Measurements from ENCODE around the gene AANAT.
A peak's percentile ranks its signal among the peaks of the same experiment; 100 is the strongest.

AANAT gene

DNA sequence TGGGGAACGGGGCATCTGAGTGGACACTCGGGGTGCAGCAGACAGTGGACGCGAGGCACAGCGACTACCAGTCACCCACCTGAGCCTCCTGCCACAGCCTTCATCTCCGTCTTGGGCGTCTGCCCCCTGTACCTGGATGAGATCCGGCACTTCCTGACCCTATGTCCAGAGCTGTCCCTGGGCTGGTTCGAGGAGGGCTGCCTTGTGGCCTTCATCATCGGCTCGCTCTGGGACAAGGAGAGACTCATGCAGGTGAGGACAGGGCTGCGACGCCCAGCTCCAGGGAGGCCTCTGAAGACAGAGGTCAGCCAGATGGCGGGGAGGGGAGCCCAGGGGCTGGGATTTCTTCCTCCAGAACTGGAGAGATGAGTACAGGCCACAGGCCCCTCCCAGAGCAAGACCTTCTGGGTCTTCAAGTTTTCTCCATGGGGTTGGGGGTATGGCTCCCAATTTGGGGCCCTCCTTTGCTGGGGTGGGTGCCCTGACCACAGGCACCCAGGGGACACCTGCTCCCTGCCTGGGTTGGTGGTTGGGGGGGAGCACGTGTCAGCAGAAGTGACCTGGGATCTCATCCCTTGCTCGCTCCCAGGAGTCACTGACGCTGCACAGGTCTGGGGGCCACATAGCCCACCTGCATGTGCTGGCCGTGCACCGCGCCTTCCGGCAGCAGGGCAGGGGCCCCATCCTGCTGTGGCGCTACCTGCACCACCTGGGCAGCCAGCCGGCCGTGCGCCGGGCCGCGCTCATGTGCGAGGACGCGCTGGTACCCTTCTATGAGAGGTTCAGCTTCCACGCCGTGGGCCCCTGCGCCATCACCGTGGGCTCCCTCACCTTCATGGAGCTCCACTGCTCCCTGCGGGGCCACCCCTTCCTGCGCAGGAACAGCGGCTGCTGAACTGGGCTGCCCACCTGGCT is 1.9 kb downstream of the AANAT start:
- no peak for DNase-seq

DNA sequence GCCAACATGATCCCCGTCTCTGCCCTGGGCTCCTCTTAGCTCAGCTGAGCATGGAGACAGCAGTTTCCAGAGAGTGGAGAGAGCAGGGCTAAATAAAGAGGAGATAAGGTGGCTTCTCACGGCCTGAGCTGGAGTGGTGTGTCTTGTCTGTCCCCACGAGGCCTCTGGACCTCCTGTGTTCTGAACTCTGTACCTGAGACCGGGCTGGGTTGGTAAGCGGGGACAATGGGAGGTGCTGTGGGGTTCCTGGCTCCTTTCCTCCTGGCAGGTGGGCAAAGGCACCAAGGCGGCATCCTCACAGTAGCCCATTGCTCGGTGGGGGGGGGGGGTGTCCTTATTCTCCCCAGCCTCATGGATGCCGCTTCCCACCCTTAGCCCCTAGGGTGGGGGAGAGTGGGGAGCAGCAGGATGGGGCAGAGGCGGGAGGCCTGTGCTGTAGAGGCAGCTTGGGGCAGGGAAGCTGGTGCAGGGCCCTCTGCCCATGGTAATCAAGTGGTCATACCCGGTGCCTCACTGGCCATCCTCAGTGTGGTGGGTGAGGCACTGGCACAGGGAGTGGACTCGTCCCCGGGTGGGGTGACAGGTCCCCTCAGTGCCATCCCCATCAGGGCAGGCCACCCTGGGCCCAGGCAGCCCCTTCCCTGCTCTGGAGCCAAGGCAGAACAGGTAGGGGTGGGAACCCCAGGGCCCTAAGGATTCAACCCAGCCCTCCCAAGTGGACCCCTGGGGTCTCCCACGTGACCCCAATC is 2.8 kb downstream of the AANAT start:
- no peak for DNase-seq

DNA sequence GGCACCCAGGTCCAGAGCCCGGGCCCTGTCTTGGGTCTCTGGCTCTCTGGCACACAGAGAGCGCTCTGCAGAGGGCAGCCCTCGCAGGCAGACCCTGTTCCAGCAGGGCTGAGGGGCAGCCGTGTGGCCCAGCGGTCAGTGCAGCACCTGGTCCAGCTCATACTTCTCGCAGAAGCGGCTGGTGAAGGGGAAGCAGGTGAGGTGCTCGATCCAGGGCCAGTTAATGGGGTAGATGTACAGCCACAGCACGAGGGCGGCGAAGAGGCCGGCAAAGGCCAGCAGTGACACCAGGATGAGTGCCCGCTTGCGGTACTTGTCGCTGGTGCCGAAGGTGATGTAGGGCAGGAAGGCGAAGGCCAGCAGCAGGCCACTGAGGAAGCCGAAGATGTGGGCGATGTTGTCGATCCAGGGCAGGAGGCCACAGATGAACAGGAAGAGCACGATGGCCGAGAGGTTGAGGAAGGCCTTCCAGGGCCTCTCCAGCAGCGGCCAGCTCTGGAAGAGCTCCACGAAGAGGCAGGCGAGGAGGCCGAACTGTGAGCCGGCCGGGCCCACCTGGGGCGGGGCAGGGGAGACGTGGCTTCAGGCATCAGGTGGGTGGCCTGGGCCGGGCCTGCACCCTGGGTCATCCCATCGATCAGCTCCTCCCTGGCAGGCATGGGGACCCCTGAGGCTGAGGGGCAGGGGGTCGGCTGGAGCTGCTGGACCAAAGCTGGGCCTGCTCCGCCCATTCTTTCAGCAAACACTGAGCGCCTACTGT is 4.3 kb downstream of the AANAT start:
- DNase-seq: no peak

DNA sequence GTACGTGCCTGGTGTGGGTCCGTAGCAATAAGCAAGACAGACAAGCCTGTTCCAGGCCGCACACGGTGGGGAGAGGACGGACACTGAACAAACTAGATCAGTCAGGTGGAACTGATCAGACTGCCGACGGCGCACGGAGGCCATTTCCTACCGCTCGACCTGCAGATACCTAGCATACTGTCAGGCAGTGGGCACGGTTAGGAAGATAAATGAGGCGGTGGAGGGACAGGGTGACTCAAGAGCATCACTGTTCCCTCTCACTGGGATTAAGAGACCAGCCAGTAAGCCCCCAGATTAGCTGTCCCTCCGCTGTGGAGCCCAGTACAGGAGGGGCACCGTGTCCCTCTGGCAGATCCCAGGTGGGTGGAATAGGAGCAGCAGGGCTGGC is 4.8 kb downstream of the AANAT start:
- DNase-seq: no peak

DNA sequence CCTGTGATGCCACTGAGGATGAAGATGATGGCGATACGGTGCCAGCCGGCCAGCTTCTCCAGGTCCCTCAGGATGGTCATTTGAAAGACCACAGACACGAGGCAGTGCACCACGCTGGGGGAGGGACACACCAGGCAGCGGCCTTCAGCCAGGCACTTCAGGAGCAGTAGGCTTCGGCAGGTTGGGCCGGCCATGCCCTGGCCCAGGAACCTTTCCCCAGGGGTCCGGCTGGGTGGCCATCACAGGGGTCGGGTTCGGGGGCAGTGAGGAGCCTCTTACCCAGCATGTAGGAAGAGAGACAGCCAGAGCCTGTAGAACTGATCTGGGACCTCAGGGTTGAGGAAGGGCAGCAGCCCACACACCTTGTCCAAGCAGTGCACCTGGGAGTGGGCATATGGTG is 5.3 kb downstream of the AANAT start:
- no peak for DNase-seq

DNA sequence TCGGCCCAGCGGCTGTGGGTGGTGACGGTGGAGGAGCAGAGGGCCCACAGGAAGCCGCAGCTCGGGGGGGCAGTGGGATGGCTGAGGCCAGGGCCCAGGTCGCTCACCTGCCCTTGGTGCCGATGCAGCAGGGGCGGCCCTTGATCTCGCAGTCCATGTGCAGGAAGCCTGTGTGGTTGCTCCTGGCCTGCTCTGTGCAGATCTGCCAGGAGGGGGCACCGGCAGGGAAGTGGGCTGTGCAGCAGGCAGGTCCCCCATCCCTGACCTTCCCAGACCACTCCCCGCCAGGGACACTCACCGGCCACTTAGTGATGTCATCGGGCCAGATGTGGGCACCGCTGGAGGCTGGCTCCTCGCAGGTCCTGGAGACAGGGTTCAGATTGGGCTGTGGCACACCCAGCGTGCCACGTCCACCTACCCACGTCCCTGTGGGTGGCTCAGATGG is 6.2 kb downstream of the AANAT start:
- DNase-seq: no peak

DNA sequence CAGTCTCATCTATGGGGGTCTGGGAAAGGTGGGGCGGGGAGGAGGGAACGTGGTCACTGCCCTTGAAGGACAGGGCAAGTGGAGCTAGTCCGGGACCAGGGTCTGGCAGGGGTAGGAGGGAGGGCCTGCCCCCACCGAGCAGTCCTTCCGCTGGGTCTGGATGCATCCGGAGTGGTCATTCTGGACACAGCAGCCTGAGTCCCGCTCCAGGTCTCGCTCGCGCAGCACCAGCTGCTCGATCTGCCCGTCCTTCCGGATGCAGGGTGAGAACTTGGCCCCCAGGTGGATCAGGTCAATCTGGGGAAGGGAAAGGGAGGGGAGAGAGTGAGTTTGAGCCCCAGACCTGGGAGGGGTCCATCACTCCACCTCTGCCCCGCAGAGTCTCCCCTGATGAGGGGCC is 6.8 kb downstream of the AANAT start:
- DNase-seq: no peak

DNA sequence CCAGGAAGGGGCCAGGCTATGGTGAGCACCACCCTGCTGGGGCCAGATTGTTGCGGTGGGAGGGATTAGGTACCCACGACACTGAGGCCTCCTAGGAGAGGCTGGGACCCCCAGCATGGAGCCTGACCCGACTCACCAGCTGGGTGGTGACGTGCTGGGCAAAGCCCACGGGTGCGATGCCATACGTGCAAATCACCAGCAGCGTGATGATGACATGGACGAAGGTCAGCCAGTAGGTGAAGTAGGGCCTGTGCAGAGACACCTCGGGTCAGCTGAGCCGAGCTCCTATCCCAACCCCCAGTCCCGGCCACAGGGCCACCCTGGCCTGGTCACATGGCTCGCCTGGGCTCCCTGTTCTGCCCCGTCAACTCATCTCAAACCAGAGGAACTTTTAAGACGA is 7.5 kb downstream of the AANAT start:
- no peak for DNase-seq

DNA sequence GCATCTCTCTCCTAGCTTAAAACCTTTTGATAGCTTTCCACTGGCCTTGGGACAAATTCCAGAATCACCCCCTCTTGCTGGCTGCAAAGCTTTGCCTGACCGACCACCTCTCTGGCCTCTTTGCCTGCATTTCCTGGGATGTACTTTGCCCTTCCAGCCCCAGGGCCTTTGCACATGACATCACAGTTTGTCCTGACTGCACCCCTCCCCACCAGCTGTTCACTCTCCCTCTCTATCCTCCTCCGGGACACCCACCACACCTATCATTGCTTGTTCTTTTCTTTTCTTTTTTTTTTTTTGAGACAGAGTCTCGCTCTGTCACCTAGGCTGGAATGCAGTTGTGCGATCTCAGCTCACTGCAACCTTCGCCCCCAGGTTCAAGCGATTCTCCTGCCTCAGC is 7.9 kb downstream of the AANAT start:
- no peak for DNase-seq

DNA sequence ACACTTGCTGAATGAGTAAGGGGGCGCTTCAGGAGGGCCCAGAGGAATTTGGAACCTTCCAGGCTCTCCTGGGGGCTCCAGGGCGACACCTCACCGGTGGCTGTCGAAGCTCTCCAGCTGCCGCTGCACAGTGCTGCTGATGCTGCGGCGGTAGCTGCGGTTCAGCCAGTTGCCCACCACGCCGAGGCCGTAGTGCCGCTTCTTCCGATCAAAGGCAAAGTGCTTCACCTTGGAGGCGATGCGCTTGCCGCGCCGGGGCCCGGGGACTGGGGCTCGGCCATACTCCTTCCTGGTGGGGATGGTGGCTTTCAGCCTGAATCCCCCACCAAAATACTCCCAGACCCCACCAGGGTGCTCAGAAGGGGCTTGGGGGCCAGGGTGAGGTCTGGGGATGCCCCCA is 9.3 kb downstream of the AANAT start:
- no peak for DNase-seq

DNA sequence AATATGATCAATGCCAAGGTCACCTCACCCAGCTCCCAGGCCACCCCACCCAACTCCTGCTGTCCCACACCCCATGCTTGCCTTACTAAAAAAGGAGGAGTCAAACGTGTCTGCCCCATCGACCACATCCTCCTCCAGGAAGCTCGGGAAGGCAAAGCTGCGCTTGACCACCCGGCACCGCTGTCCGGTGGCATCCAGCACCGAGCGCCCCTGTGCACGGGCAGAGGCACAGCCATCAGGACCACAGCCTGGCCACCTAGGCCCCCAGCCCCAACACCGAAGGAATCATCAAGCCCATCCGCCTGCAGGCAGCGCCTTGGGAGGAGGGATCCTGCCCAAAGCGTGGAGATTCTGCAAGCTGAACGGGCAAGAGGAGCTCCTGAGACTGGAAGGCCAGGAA is 10.2 kb downstream of the AANAT start:
- DNase-seq: no peak

DNA sequence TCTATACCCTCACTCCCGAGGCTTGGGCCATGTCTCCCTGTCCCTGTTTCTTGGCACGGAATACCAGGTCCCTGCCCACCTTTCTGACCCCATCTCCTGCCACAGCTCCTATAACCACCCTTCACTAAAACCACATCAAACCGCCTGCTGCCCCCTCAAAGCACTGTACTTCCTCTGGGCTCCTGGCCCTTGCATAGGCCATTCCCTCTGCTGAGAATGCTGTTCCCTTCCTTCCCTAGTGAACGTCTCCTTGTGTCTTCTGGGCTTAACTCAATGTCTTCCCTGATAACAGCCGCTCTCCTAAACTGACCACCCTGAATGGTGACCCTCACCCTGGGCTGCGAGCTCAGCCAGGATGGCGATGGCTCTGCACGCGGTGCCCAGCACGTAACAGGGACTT is 10.7 kb downstream of the AANAT start:
- no peak for DNase-seq

DNA sequence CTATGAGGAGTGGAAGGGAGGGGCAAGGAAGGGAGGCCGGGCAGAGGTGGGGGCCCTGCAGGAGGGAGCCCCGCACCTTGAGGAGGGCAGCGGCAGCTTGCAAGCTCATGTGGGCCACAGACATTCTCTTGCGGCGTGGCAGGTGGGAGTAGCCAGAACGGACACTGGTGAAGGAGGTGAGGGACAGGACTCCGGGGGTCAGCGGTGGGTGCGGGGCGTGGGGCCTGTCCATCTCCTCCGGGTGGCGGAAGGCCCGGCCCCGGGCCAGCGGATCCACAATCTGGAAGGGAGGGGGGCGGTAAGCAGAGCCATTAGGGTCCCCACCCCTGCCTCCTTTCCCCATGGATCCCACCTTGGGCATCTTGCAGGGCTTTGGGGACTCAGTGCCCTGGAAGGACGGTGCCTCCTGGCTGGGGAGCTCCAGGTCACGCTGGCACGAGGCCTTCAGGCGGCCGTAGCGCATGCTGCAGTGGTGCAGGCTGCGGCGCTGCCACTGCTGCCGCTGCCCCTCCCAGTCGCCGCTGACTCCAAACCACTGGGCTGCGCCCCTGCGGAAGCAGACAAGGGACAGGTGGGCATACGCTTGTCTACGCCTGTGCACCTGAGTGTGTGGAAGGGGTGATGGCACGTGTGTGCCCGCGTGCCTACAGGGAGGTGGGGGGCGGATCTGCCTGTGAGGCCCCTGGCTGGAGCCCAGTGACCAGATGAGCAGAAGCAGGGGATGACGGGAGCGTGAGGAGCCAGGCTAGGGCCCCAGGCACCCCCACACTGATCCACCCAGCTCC is 11.5 kb downstream of the AANAT start:
- DNase-seq: no peak

DNA sequence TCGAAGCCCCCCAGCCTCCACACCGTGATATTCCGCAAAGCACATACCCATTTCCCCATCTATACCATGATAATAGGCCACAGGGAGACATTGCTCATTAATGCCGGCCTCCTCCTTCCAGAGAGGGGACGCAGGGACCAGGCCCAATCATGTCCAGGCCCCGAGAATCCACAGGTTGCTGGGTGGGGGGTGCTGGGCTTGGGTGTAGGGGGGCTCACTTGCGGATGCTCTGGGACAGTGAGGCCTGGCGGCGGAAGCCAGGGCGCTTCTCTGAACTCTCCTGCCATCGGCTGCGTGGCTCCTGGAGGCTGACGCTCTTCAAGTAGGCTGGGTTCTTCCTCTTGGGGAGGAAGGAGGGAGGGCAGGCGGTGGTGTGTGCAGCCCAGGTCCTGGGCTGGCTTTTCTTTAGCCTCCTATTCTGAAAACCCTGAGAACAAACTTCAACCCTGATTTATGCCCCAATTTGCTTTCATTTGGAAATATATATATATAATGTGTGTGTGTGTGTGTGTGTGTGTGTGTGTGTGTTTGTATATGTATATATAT is 12.2 kb downstream of the AANAT start:
- no peak for DNase-seq

DNA sequence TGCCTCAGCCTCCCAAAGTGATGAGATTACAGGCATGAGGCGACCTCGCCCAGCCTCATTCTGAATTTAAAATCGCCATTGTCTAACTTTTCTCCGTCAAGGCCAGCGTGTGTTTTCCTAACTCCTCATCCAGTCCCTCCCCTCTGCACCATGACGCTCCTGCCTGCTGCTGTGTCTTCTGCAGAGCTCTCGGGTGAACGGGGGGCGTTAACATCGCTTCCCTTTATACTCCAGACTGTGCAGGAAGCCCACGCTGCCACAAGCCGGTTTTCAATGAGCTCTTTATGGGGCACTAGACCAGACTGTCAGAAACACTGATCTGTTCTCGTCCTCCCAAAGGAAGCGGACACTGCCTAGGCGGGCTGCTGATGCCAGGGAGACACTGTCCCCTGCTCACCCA is 13.2 kb downstream of the AANAT start:
- DNase-seq: peak; percentile 60

DNA sequence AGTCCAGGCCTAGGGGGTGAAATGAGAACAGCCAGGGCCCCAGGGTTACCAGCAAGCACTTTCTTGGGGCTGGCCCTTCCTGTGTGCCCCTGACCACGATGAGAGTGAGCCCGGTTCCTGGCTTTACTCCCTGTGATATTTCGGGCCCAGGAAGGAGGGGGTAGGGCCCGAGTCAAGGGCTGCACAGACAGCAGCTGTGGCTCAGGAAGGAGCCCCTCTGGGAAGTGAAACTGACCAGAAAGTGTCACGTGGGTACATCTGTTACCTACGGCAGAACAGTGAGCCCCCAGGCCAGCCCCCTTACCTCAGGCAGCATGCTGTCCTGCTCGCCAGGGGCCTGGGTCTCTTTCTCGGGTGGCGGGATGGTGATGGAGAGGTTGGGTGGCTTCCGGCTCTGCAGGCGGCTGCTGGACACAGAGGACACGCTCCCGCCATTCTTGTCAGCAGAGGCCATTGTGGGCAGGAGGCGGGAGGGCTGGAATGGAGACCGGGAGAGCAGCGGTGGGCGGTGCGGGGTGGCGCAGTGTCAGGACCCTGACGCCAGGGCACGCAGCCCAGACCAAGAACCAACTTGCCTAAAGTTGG is 13.8 kb downstream of the AANAT start:
- no peak for DNase-seq

DNA sequence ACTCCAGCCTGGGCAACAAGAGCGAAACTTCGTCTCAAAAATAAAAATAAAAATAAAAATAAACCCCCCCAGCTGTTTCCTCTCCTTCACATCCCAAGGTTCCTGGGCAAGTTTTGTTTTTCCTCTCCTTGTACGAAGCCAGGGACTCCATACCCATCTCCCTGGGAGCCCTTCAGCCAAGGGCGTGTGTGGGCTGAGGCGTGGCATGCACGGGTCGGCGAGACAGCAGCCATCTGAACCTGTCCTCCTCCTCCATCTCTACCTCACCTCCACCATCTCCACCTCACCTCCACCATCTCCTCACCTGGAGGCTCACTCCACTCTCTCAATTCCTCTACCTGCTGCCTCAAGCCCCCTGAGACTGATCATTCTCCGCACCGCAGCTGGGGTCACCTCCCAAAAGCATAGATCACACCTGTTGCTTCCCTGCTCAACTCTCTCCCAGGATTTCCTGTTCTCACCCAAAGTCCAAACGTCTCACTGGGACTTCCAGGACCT is 16.9 kb downstream of the AANAT start:
- DNase-seq: no peak

DNA sequence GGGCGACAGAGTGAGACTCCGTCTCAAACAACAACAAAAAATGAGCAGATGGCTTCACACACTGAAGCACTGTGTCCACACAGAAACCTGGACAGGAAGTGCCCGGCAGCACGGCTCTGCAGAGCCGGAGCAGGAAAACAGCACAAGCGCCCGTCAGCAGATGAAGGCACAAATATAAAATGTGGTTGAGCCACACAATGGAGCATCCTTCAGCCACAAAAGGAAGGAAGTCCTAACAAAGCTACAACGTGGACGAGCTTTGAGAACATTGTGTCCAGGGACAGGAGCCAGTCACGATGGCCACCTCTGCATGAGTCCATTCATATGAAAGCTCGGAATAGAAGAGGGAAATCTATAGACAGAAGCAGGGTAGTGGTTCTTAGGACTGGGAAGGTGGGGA is 18.2 kb downstream of the AANAT start:
- no peak for DNase-seq

DNA sequence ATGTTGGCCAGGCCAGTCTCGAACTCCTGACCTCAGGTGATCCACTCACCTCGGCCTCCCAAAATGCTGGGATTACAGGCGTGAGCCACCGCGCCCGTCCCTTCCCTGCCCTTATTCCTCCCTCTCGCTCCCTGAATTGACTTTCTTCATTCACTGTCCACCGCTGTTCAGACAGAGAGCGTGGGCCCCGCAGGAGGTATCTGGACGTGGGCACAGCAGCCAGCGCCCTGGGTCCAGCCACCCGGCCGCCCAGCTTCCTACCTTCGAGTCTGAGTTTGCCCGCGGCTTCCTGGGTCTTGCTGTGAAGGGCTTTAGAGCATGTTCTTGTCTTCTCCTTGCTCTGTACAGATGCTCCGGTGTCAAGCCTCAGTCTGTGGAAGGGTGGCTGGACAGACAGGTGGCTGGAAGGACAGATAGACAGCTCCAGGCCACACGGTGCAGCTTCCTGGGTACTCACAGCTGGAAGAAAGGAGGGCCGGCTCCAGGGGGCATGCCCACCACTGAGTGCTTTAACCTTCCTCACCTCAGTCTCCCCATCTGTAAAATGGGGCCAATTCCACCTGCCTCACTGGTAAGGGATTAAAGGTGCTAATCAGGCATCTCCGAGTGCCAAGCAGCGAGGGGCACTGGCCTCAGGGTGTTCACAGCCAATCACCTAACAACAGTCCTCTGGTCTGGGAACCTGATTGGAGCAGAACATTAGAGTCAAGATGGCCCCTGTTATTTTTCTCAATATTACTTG is 20.2 kb downstream of the AANAT start:
- DNase-seq: no peak

DNA sequence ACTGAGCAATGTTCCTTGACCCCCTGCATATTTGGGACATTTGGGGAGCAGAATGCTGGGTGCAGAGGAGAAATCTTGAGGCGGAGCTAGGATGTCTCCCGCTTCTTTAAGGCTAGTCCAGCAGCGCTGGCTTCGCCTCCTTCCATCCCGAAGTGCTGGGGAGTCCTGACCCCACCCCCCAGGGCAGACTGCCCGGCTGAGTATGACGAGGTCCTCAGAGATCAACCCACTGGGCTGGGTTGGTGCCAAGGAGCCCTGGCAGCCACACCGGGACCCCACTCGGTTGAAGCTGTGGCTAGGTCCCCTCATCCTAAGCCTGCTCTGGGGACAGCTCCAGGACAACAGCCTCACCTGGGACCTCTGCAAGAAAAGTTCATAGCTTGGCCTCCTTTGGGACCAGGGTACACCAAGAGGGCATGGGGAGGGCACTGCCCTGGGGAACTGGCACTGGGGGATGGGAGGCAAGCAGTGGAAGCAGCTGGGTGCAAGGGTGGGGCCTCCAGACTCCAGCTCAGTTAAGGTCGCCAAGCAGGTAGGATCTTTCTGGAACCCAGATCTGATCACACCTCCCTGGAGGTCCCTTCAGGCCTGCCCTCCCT is 22.8 kb downstream of the AANAT start:
- DNase-seq: no peak

All from NCI-H2227 treated with DMSO at 0.1 percent for 48 hours (cell line).